HEK293 (cell line): Measurements from ENCODE around the gene CEP104.

Experiments used
- CTCF ChIA-PET: fragments of 350-600 bp; formaldehyde crosslinking; extraction: SDS; loops from one replicate; lab custom pipeline; 2021; ENCODE audit warnings: antibody characterized with exemption; lab: Yijun Ruan, JAX
- POLR2A ChIA-PET: fragments of 300-600 bp; formaldehyde crosslinking; extraction: SDS; loops from one replicate; lab custom pipeline; 2020; ENCODE audit warnings: antibody characterized with exemption, inconsistent platforms; lab: Yijun Ruan, JAX
- H3K27ac ChIP-seq: fragments of 200-500 bp; sonication (Bioruptor generic); 2 replicates; pipeline ENCODE4 v1.5.1; 2014; ENCODE audit warnings: low read depth, low read length, control low read depth, inconsistent platforms; ENCODE audit errors: extremely low read depth
- H3K36me3 ChIP-seq, 2 experiments: fragments of 200-500 bp in 1 of 2; sonication (Bioruptor generic) in 1 of 2; 1 replicate in 1 of 2; 2 replicates in 1 of 2; pipeline ENCODE4 v1.5.1; 2014 to 2017; ENCODE audit warnings: inconsistent platforms in 2 of 2, low read length in 2 of 2; ENCODE audit not compliant: control insufficient read depth in 2 of 2, insufficient read depth in 1 of 2
- H3K4me1 ChIP-seq: fragments of 200-500 bp; sonication (Bioruptor generic); 2 replicates; pipeline ENCODE4 v1.5.1; 2014; ENCODE audit warnings: mild to moderate bottlenecking, low read length, inconsistent platforms; ENCODE audit not compliant: control insufficient read depth, insufficient read depth
- H3K4me3 ChIP-seq: 2 replicates; pipeline ENCODE4 v1.5.1; 2011; ENCODE audit warnings: low read depth, mild to moderate bottlenecking, control low read depth, low read length, moderate library complexity
- H3K9me3 ChIP-seq: fragments of 200-500 bp; sonication (Bioruptor generic); 2 replicates; pipeline ENCODE4 v1.5.1; 2014; ENCODE audit warnings: low read depth, low read length, inconsistent platforms; ENCODE audit not compliant: control insufficient read depth, insufficient read depth
- GLIS1 ChIP-seq: fragments of 450-650 bp; formaldehyde crosslinking; IDR thresholded peaks from 2 replicates; pipeline ENCODE4 v1.5.1; 2016; ENCODE audit warnings: missing biosample characterization, missing genetic modification characterization
- REST ChIP-seq: fragments of 450-650 bp; formaldehyde crosslinking; IDR thresholded peaks from 2 replicates; pipeline ENCODE4 v1.5.1; 2016; ENCODE audit warnings: missing biosample characterization, missing genetic modification characterization
- ZBTB21 ChIP-seq: fragments of 450-650 bp; formaldehyde crosslinking; IDR thresholded peaks from 2 replicates; pipeline ENCODE4 v1.5.1; 2017; ENCODE audit warnings: missing biosample characterization, missing genetic modification characterization
- ZNF155 ChIP-seq: fragments of 450-650 bp; formaldehyde crosslinking; IDR thresholded peaks from 2 replicates; pipeline ENCODE4 v1.5.1; 2016; ENCODE audit warnings: missing biosample characterization, missing genetic modification characterization
- ZNF311 ChIP-seq: fragments of 450-650 bp; formaldehyde crosslinking; IDR thresholded peaks from 2 replicates; pipeline ENCODE4 v1.5.1; 2017; ENCODE audit warnings: missing biosample characterization, missing genetic modification characterization, borderline replicate concordance
- ZNF37A ChIP-seq: fragments of 450-650 bp; IDR thresholded peaks from 2 replicates; pipeline ENCODE4 v1.5.1; 2018; ENCODE audit warnings: missing biosample characterization, missing genetic modification characterization
- ZNF433 ChIP-seq: fragments of 450-650 bp; formaldehyde crosslinking; IDR thresholded peaks from 2 replicates; pipeline ENCODE4 v1.5.1; 2016; ENCODE audit warnings: missing biosample characterization, missing genetic modification characterization, low read depth
- ZNF473 ChIP-seq: fragments of 450-650 bp; formaldehyde crosslinking; IDR thresholded peaks from 2 replicates; pipeline ENCODE4 v1.5.1; 2017; ENCODE audit warnings: missing biosample characterization, missing genetic modification characterization
- ZNF549 ChIP-seq: fragments of 450-650 bp; IDR thresholded peaks from 2 replicates; pipeline ENCODE4 v1.5.1; 2018; ENCODE audit warnings: missing biosample characterization, missing genetic modification characterization, mild to moderate bottlenecking, inconsistent platforms, moderate library complexity
- ZNF585B ChIP-seq: fragments of 450-650 bp; formaldehyde crosslinking; IDR thresholded peaks from 2 replicates; pipeline ENCODE4 v1.5.1; 2016; ENCODE audit warnings: missing biosample characterization, missing genetic modification characterization
- ZNF600 ChIP-seq: fragments of 450-650 bp; formaldehyde crosslinking; IDR thresholded peaks from 2 replicates; pipeline ENCODE4 v1.5.1; 2016; ENCODE audit warnings: missing biosample characterization, missing genetic modification characterization
- TF ChIP-seq, protein P1 (sequence below): fragments of 450-650 bp; formaldehyde crosslinking; optimal IDR thresholded peaks from 2 replicates; pipeline ENCODE3; 2016; ENCODE audit warnings: missing biosample characterization, mild to moderate bottlenecking, missing genetic modification characterization

Gene CEP104

GRCh38 chr1:3775490-3776230 lies 81.4 kb downstream of the CEP104 start (continued):
- TF ChIP-seq, protein P1, sequence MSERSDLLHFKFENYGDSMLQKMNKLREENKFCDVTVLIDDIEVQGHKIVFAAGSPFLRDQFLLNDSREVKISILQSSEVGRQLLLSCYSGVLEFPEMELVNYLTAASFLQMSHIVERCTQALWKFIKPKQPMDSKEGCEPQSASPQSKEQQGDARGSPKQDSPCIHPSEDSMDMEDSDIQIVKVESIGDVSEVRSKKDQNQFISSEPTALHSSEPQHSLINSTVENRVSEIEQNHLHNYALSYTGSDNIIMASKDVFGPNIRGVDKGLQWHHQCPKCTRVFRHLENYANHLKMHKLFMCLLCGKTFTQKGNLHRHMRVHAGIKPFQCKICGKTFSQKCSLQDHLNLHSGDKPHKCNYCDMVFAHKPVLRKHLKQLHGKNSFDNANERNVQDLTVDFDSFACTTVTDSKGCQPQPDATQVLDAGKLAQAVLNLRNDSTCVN (tag by site-specific recombination), result peak; percentile 23
- TF ChIP-seq ZNF433 (no peak), REST (tag by site-specific recombination) (no peak), ZBTB21 (tag by site-specific recombination) (no peak), ZNF585B (no peak), ZNF311 (tag by site-specific recombination) (no peak), ZNF549 (tag by site-specific recombination) (no peak)
- TF ChIP-seq, all 188 proteins: peak for 33

- Histone ChIP-seq H3K4me1 (no peaks in the 10 kb centered on the region), H3K36me3 (peaks cover 0 to 22% of the 10 kb centered on the region in 2 experiments; a peak in 1 of 3 replicates), H3K27ac (no peak overlapping the region), H3K9me3 (no peaks in the 10 kb centered on the region), H3K4me3 (no peak overlapping the region)
- ChIA-PET POLR2A (interaction anchor here (1.5 to 2.0 kb wide), 3 partner anchors 14 to 21 kb away, joined by 3 to 7 read pairs (median 5); partner anchors contain the start of gene LRRC47), CTCF (interaction anchor here (1.4 to 2.0 kb wide), 3 partner anchors 10 to 27 kb away, joined by 3 to 10 read pairs (median 4); no protein-coding TSS in a partner anchor)
- TF ChIP-seq GLIS1 (tag by site-specific recombination) (peak; percentile 43; the same call in 1 of the 2 replicates), ZNF37A (tag by site-specific recombination) (no peak)
These were observed 82.0 kb downstream of the CEP104 start for GRCh38 chr1:3774946-3775489.

DNA sequence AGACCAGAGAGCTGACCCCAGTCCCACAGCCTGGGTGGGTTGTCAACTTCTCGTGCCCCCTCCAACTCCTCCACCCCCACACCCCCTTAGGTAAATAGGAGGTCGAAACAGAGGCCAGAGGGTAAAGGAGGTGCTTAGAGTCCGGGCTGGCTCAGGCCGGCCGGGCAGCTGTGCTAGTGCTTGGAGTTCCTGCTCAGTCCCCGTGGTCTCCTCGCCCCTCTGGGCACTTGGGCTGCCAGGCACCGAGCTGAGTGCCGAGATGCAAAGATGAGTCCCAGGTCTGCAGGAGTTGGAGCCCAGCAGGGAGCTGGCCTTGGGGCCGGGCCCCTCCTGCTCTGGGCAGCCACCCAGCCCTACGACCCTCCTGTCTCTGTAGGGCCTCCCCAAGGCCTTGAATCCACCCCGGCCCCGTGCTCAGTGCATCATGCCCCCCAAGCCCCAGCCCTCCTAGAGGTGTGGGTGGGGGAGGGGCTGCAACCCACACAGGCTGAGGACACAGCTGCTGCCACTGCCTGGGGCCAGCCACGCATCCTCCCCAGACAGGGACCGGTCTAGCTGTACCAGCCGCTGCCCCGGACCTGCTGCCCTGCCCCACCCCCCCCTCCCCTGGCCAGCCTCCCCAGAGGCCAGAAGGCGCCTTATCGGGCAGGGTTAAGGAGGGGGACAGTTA lies 82.6 kb downstream of the CEP104 start:
- ChIA-PET CTCF (interaction anchor here (2.0 kb wide), 1 partner anchor 27 kb away, joined by 10 read pairs; no protein-coding TSS in a partner anchor), POLR2A (interaction anchor here (0.6 to 2.0 kb wide), 4 partner anchors 10 to 22 kb away, joined by 3 to 7 read pairs (median 4); partner anchors contain the start of gene LRRC47)
- Histone ChIP-seq H3K27ac (no peak overlapping the region), H3K4me3 (no peak overlapping the region), H3K9me3 (no peaks in the 10 kb centered on the region), H3K36me3 (peaks cover 0 to 16% of the 10 kb centered on the region in 2 experiments; a peak in 1 of 3 replicates), H3K4me1 (no peaks in the 10 kb centered on the region)
- TF ChIP-seq ZNF600 (tag by site-specific recombination) (0 out of 2 replicates have a peak, but pooled peaks have one; percentile 10), ZNF155 (tag by site-specific recombination) (no peak), ZNF473 (tag by site-specific recombination) (no peak)
